Liver (tissue), 3 donors: ENCODE results near the gene TMEM108.
A peak's percentile ranks its signal among the peaks of the same experiment; 100 is the strongest.

ENCODE experiments used
- RAD21 ChIP-seq, 2 donors: IDR thresholded peaks; 2 replicates each; pipeline ENCODE4 v1.6.1; 2016; ENCODE audit warnings: antibody characterized with exemption in 2 of 2, mild to moderate bottlenecking in 2 of 2
- TF ChIP-seq, protein P1 (sequence below): fragments of 150-350 bp; IDR thresholded peaks from 2 replicates; pipeline ENCODE4 v1.5.1; 2017; ENCODE audit warnings: improper control_type of control experiment, low read depth, low read length; ENCODE audit not compliant: missing input control
- TF ChIP-seq, protein P2 (sequence below): IDR thresholded peaks from 2 replicates; pipeline ENCODE4 v1.6.1; 2016; ENCODE audit warnings: antibody characterized with exemption
- donor health status: healthy.
- donor health status: healthy.

DNA sequence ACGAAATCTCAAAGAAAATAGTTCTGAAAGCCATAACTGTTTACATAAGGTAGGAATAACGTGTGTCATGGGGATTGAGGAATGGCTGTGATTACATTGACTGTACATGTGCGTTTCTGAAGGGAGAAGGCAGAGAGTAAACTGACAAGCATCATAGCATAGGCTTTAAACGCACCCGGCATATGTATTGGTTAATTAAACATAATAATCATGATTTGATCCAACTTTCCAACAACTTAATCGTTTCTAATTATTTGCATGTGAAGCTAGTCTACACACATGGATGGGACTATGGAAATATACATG, 3.3 kb downstream of the TMEM108 start:
- TF ChIP-seq, protein P1, sequence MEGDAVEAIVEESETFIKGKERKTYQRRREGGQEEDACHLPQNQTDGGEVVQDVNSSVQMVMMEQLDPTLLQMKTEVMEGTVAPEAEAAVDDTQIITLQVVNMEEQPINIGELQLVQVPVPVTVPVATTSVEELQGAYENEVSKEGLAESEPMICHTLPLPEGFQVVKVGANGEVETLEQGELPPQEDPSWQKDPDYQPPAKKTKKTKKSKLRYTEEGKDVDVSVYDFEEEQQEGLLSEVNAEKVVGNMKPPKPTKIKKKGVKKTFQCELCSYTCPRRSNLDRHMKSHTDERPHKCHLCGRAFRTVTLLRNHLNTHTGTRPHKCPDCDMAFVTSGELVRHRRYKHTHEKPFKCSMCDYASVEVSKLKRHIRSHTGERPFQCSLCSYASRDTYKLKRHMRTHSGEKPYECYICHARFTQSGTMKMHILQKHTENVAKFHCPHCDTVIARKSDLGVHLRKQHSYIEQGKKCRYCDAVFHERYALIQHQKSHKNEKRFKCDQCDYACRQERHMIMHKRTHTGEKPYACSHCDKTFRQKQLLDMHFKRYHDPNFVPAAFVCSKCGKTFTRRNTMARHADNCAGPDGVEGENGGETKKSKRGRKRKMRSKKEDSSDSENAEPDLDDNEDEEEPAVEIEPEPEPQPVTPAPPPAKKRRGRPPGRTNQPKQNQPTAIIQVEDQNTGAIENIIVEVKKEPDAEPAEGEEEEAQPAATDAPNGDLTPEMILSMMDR: no peak
- peak in 1 of 2 donors; percentile 6 for TF ChIP-seq RAD21 (IDR thresholded peaks at IDR 0.05)
- TF ChIP-seq, protein P2, sequence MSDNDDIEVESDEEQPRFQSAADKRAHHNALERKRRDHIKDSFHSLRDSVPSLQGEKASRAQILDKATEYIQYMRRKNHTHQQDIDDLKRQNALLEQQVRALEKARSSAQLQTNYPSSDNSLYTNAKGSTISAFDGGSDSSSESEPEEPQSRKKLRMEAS: no peak
